IPS-15b (cell line): ENCODE results near the gene PHF12.

Experiments
- H3K27me3 ChIP-seq: one replicate; pipeline ENCODE4 v1.6.1; 2013; ENCODE audit warnings: low read length; ENCODE audit not compliant: control insufficient read depth, insufficient read depth
- H3K36me3 ChIP-seq: one replicate; pipeline ENCODE4 v1.6.1; 2013; ENCODE audit warnings: low read length; ENCODE audit not compliant: control insufficient read depth, insufficient read depth
- H3K4me1 ChIP-seq: one replicate; pipeline ENCODE4 v1.6.1; 2013; ENCODE audit warnings: mild to moderate bottlenecking, low read length; ENCODE audit not compliant: control insufficient read depth, insufficient read depth
- H3K4me3 ChIP-seq: one replicate; pipeline ENCODE4 v1.5.1; 2013; ENCODE audit warnings: low read depth, low read length
- H3K9ac ChIP-seq: one replicate; pipeline ENCODE4 v1.6.1; 2013; ENCODE audit warnings: low read depth, mild to moderate bottlenecking, low read length
- H3K9me3 ChIP-seq: one replicate; pipeline ENCODE4 v1.6.1; 2013; ENCODE audit warnings: mild to moderate bottlenecking, low read length; ENCODE audit not compliant: control insufficient read depth, insufficient read depth

Gene PHF12

DNA sequence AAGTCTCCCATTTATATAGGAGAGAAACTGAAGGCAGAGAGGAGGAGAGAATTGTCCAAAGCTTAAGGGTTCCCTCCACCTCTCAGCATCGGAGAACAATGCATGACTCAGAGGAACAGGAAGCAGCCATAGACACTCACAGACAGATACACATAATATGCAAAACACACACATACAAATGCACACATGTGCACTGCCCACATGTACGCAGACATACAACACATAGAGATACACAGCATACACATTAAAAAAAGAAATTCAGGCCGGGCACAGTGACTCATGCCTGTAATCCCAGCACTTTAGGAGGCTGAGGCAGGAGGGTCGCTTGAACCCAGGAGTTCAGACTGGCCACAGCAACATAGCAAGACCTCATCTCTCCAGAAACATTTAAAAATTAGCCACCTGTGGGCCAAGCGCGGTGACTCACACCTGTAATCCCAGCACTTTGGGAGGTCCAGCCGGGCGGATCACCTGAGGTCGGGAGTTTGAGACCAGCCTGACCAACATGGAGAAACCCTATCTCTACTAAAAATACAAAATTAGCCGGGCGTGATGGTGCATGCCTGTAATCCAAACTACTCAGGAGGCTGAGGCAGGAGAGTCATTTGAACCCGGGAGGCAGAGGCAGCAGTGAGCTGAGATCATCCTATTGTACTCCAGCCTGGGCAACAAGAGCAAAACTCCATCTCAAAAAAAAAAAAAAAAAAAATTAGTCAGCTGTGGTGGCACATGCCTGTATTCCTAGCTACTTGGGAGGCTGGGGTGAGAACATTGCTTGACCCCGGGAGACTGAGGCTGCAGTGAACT is 85.2 kb downstream of the PHF12 start:
- H3K27me3 ChIP-seq, result no peaks in the 10 kb centered on the region
- no peaks in the 10 kb centered on the region for H3K9me3 ChIP-seq
- no peaks in the 10 kb centered on the region for H3K4me1 ChIP-seq
- H3K4me3 ChIP-seq, result no peak overlapping the region
- H3K36me3 ChIP-seq, result no peaks in the 10 kb centered on the region
- no peak overlapping the region for H3K9ac ChIP-seq

DNA sequence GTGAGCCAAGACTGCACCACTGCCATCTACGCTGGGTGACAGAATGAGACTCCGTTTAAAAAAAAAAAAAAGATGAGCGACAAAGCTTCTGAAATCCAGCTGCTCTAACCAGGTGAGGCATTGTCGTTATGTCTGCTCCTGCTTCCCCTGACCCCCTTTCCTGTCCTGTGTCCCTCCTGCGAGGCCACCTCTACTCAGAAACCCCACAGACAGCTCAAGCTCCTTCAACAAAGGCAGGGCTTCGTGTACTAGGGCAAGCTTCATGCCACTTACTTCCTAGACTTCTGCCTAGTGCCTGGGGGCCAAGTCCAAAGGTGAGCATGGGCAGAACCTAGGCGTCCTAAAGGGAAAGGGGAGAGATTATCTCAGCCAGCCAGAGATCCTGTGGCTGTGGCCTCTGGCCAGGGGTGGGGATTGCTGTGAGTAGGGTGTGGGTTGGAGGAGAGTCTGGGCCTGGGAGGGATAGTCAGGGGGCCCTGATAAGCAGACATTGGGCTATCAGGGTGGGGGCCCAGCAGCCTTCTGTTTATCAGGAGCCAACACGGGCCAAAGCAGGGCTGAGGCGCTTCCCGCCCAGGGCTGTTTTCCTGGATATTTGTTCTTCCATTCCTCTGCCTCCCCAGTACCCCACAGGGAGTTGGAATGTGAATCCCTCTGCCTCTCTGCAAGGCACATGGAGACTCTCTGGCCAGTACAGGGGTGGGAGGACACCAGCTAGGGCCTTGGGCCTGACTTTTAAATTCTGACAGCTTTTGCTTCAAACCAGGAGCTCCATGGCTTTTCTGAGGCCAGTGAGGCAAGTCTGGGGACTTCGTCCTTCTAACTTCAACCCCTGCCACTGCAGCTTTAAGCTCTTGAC is 86.1 kb downstream of the PHF12 start:
- Histone ChIP-seq H3K4me1 (no peaks in the 10 kb centered on the region), H3K9me3 (no peaks in the 10 kb centered on the region), H3K9ac (no peak overlapping the region), H3K4me3 (no peak overlapping the region), H3K36me3 (peaks cover 5% of the 10 kb centered on the region), H3K27me3 (no peaks in the 10 kb centered on the region)

DNA sequence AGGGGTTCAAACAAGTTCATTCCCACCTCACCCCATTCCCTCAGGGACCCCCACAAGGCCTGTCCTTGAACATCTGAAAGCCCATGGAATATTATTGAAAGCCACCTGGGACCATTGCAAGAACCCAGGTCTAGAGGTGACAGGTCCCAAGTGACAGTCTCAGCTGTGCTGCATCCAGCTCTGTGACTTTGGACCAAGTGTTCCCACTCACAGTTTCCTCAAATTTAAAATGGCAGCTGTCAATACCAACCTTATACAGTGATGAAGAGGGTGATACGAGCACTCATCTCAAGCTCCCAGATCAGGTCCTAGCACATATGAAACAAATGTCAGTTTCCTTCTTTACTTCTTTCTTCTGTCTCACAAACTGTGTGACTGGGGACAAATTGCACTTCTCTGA is 87.4 kb downstream of the PHF12 start:
- no peaks in the 10 kb centered on the region for H3K4me1 ChIP-seq
- H3K4me3 ChIP-seq, result no peak overlapping the region
- H3K9me3 ChIP-seq, result no peaks in the 10 kb centered on the region
- peaks cover 10% of the 10 kb centered on the region for H3K36me3 ChIP-seq
- H3K27me3 ChIP-seq, result no peaks in the 10 kb centered on the region
- H3K9ac ChIP-seq, result no peak overlapping the region

DNA sequence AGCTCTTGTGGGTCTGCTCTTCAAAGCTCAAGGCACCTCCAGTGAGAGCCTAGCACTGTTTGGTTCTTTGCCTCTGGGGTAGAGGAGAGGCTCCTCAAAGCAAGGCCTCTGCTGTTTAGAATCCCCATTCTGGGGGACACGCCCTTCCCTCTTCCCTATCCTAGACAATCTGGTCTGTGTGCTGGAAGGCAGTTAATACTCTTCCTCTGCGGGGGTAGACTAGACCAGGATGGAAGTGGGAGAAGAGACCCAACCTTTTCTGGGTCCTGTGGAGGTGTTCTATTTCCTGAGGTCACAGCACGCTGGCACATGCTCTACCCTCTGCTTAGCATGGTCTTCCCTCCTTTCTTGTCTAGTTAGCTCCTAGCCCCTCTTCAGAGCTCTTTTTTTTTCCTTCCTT is 88.8 kb downstream of the PHF12 start:
- Histone ChIP-seq H3K27me3 (no peaks in the 10 kb centered on the region), H3K9me3 (no peaks in the 10 kb centered on the region), H3K4me1 (no peaks in the 10 kb centered on the region), H3K36me3 (peaks cover 22% of the 10 kb centered on the region), H3K4me3 (no peak overlapping the region), H3K9ac (no peak overlapping the region)

DNA sequence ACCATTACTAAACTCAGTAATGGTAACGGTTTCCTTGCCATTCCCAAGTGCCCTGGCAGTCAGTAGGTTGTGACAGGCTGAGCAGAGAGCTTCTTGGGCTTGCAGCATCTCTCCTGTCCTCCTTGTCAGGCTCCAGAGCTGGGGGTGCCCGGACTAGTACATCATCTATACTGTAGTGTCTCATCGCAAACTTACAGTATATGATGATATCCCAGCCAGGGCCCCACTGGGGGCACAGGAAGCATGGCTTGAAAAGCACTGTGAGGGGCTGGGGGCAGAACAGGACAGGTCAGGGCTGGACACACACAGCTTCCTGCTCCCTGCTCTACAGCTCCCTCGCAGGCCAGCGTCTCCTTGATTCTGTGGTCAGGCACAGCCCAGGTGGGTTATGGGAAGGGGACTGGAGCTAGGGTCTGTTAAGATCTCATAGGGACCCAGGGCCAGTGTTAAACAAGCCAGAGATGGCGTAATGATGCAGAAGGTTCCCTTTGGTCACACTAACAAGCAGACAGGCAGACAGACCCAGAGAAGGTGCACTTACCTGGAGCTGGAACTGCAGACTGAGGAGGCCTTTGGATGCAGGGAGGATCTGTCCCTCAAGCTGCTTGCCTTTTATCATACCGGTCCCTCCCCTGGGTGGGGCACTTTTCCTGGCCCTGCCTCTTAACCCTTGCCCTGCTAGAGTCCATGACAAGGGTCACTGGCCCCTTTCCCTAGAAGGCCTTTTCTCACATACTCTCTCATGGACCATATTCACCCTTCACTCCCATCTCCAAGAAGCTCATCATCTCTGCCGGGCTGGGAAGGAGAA is 89.7 kb downstream of the PHF12 start:
- Histone ChIP-seq H3K36me3 (peaks cover 22% of the 10 kb centered on the region), H3K4me3 (peak overlapping the region; percentile 7), H3K4me1 (no peaks in the 10 kb centered on the region), H3K27me3 (no peaks in the 10 kb centered on the region), H3K9me3 (no peaks in the 10 kb centered on the region), H3K9ac (no peak overlapping the region)

DNA sequence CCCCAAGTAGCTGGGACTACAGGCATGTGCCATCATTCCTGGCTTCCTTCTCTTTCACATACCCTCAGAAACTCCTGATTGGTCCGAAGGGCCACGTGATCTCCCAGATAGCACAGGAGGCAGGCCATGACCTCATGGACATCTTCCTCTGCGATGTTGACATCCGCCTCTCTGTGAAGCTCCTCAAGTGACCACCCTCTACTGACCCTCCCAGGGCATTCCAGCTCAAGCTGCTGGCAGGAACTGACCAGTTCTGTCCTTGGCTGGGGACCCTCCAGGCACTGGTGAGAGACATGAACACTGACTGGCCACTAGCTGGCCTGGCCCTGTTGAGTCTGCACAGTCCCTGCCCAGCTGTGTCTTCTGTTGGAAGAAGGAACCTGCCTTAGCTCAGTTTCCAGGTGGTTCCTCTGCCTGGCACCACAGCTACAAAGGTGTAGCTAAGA is 90.9 kb downstream of the PHF12 start:
- no peaks in the 10 kb centered on the region for H3K27me3 ChIP-seq
- no peaks in the 10 kb centered on the region for H3K4me1 ChIP-seq
- no peak overlapping the region for H3K9ac ChIP-seq
- H3K36me3 ChIP-seq, result peaks cover 25% of the 10 kb centered on the region
- no peak overlapping the region for H3K4me3 ChIP-seq
- H3K9me3 ChIP-seq, result no peaks in the 10 kb centered on the region

DNA sequence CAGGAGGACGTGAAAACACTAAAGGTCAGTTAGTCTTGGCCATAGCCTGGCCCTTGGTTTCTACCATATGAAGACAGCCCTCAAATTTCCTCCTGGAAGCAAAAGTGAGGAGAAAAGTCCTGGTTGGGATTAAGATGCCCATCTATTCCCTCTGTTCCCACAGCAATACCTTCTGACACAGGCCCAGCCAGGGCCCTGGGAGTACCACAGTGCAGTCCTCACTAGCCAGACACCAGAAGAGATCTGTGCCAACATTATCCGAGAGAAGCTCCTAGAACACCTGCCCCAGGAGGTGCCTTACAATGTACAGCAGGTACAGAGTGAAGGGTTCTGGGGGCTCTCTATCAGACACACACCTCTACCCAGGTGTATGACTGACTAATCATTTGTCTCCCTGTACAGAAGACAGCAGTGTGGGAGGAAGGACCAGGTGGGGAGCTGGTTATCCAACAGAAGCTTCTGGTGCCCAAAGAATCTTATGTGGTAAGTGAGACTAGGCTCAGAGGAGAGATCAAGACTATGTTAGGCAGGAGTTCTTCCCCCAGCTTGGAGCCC is 92.4 kb downstream of the PHF12 start:
- Histone ChIP-seq H3K9ac (no peak overlapping the region), H3K4me1 (no peaks in the 10 kb centered on the region), H3K9me3 (no peaks in the 10 kb centered on the region), H3K4me3 (no peak overlapping the region), H3K27me3 (no peaks in the 10 kb centered on the region), H3K36me3 (peaks cover 25% of the 10 kb centered on the region)

DNA sequence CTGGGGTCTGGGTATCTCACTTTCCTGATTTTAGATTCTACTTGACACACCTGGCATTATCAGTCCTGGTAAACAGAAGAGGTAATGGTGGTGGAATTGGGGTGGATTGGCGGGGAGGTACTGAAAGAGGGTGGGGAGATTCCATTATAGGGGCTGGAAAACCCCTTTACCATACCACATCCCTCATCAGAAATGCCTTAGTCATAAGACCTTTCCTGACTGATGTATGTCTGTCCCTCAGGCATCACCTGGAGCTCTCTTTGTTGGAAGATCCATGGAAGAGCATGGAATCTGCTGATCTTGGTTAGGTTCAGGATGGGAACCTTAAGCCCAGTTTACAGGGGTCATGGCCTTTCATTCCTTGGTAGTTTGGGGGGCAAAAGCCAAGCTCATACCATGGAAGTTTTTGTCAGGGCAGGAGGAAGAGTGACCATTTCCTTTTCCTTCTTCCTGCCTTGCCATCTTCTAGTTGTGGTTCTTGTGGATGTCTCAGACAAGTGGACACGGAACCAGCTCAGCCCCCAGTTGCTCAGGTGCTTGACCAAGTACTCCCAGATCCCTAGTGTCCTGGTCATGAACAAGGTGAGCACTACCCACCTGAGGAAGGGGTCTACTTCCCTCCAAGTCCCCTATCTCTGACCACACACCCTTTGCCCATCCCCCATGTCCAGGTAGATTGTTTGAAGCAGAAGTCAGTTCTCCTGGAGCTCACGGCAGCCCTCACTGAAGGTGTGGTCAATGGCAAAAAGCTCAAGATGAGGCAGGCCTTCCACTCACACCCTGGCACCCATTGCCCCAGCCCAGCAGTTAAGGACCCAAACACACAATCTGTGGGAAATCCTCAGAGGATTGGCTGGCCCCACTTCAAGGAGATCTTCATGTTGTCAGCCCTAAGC is 93.2 kb downstream of the PHF12 start:
- H3K27me3 ChIP-seq, result no peaks in the 10 kb centered on the region
- no peaks in the 10 kb centered on the region for H3K4me1 ChIP-seq
- peaks cover 25% of the 10 kb centered on the region for H3K36me3 ChIP-seq
- H3K9me3 ChIP-seq, result no peaks in the 10 kb centered on the region
- no peak overlapping the region for H3K4me3 ChIP-seq
- H3K9ac ChIP-seq, result no peak overlapping the region

DNA sequence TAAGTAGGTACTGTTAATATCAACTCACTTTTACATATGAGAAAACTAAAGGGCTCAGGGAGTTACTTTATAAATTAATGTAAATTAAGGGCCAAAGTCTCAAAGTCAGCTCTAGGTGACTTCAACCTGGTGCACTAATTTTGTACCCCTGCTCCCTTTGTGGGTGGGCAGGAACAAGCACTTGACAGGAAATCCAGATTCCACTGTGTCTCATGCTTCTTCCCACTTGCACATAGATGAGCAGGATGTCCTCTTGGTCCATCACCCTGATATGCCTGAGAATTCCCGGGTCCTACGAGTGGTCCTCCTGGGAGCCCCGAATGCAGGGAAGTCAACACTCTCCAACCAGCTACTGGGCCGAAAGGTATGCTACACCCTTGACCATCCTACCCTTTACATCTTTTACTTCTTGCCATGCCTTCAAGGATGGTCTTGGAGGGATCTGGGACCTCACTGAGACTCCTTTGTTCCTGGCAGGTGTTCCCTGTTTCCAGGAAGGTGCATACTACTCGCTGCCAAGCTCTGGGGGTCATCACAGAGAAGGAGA is 95.2 kb downstream of the PHF12 start:
- no peak overlapping the region for H3K9ac ChIP-seq
- no peaks in the 10 kb centered on the region for H3K4me1 ChIP-seq
- H3K36me3 ChIP-seq, result peaks cover 25% of the 10 kb centered on the region
- no peaks in the 10 kb centered on the region for H3K9me3 ChIP-seq
- H3K4me3 ChIP-seq, result no peak overlapping the region
- H3K27me3 ChIP-seq, result no peaks in the 10 kb centered on the region

DNA sequence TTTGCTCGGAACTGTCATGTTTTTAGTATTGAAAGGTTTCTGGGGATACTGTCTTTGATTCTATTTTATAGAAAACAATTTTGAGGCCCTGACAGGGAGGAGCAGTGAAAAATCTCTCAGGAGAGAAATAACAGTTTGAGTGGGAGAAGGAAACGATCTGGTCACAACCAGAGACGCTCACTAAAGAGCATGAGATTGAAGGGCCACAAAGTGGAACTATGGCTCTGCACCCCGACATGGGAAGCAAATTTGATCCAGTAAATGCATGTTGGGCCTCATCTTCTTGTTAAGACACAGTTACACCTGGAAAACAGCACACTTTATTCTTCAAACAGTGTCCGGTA is 96.0 kb downstream of the PHF12 start:
- Histone ChIP-seq H3K4me1 (no peaks in the 10 kb centered on the region), H3K9me3 (no peaks in the 10 kb centered on the region), H3K4me3 (peak overlapping the region; percentile 72), H3K9ac (peak overlapping the region; percentile 66), H3K36me3 (peaks cover 21% of the 10 kb centered on the region), H3K27me3 (no peaks in the 10 kb centered on the region)
